Activated B cell treated with CpG ODN at 0.5 μM for 24 hours (primary cell): ENCODE measurements around the gene ZNF181. TPM values are rescaled to one million over a fixed set of nuclear protein-coding genes. Genes with fewer than 3 reads are reported as not detected.

Source experiments
- ATAC-seq: fragments of 200-7000 bp; cut with Tn5 transposase; one replicate; pipeline ENCODE4 v1.10.0; 2021; ENCODE audit warnings: low read depth, mild to moderate bottlenecking, moderate library complexity
- CTCF ChIA-PET: fragments of 350-600 bp; sonication (Branson Sonifier 250); formaldehyde crosslinking; loops from one replicate; lab custom pipeline; 2021; ENCODE audit warnings: antibody characterized with exemption; lab: Charles Lee
- POLR2A ChIA-PET: fragments of 350-600 bp; sonication (Branson Sonifier 250); formaldehyde crosslinking; loops from one replicate; lab custom pipeline; 2021; ENCODE audit warnings: antibody characterized with exemption; lab: Charles Lee
- DNase-seq: peaks from one replicate; pipeline ENCODE4 v3.0.0; 2022
- H3K27ac Mint-ChIP-seq: one replicate; pipeline ENCODE4 v1.8.0; 2020; ENCODE audit warnings: mixed read lengths
- H3K27me3 Mint-ChIP-seq: one replicate; pipeline ENCODE4 v1.8.0; 2021; ENCODE audit warnings: mixed read lengths
- H3K36me3 Mint-ChIP-seq: one replicate; pipeline ENCODE4 v1.8.0; 2021; ENCODE audit warnings: low read depth, mixed read lengths
- H3K4me1 Mint-ChIP-seq: one replicate; pipeline ENCODE4 v1.8.0; 2021; ENCODE audit warnings: mixed read lengths
- H3K4me3 Mint-ChIP-seq: one replicate; pipeline ENCODE4 v1.8.0; 2020; ENCODE audit warnings: mild to moderate bottlenecking, mixed read lengths
- H3K9me3 Mint-ChIP-seq: one replicate; pipeline ENCODE4 v1.8.0; 2020; ENCODE audit warnings: mixed read lengths
- CTCF ChIP-seq: fragments of 200-600 bp; IDR thresholded peaks from one replicate; pipeline ENCODE4 v1.8.0; 2022; ENCODE audit warnings: antibody characterized with exemption, mild to moderate bottlenecking
- intact Hi-C: fragments of 100-400 bp; cut with micrococcal nuclease; formaldehyde crosslinking; loops from one replicate; pipeline ENCODE4 v1.15.1; 2024
- total RNA-seq: library from RNA; stranded (reverse); gene quantifications from 2 replicates; pipeline ENCODE4 v1.2.3, GENCODE V29; 2022

The ZNF181 gene
- total RNA-seq, 1 donor from 2014 or later: 8.2 TPM

- CTCF ChIA-PET: no interaction called here
- no peaks in the 10 kb centered on the region for H3K9me3 Mint-ChIP-seq
These were observed 52.2 kb downstream of the ZNF181 start for GRCh38 chr19:34786236-34786635.

GRCh38 chr19:34787059-34787824 is 53.2 kb downstream of the ZNF181 start:
- Mint-ChIP-seq H3K27ac (no peak overlapping the region), H3K27me3 (peaks cover 13% of the 10 kb centered on the region), H3K36me3 (no peaks in the 10 kb centered on the region), H3K9me3 (no peaks in the 10 kb centered on the region), H3K4me3 (no peak overlapping the region), H3K4me1 (peaks cover 2% of the 10 kb centered on the region)
- no peak for ATAC-seq
- ChIA-PET CTCF (no interaction called here), POLR2A (no interaction called here)
- TF ChIP-seq CTCF: no peak
- intact Hi-C loops: no loop called here
- DNase-seq: no peak

More at GRCh38 chr19:34786236-34786635, 52.2 kb downstream of the ZNF181 start:
- DNase-seq (no peak), ATAC-seq (no peak)
- Mint-ChIP-seq H3K4me3 (no peak overlapping the region), H3K4me1 (peaks cover 2% of the 10 kb centered on the region), H3K27me3 (peaks cover 9% of the 10 kb centered on the region), H3K36me3 (no peaks in the 10 kb centered on the region), H3K27ac (no peak overlapping the region)
- POLR2A ChIA-PET: no interaction called here
- intact Hi-C loops: no loop called here
- TF ChIP-seq CTCF: no peak

GRCh38 chr19:34788074-34788473 is 54.0 kb downstream of the ZNF181 start:
- Mint-ChIP-seq H3K4me1 (peaks cover 2% of the 10 kb centered on the region), H3K36me3 (no peaks in the 10 kb centered on the region), H3K27me3 (peaks cover 14% of the 10 kb centered on the region), H3K27ac (no peak overlapping the region), H3K4me3 (no peak overlapping the region), H3K9me3 (no peaks in the 10 kb centered on the region)
- TF ChIP-seq CTCF: no peak
- intact Hi-C loops: no loop called here
- DNase-seq (no peak), ATAC-seq (no peak)
- ChIA-PET CTCF (no interaction called here), POLR2A (no interaction called here)

- DNase-seq (no peak), ATAC-seq (no peak)
- ChIA-PET CTCF (no interaction called here), POLR2A (no interaction called here)
- intact Hi-C loops: no loop called here
- Mint-ChIP-seq H3K27me3 (peaks cover 14% of the 10 kb centered on the region), H3K36me3 (peaks cover 2% of the 10 kb centered on the region), H3K9me3 (peaks cover 5% of the 10 kb centered on the region), H3K27ac (no peak overlapping the region), H3K4me3 (no peak overlapping the region), H3K4me1 (peaks cover 5% of the 10 kb centered on the region)
- TF ChIP-seq CTCF: no peak
These were observed 59.5 kb downstream of the ZNF181 start for GRCh38 chr19:34793565-34793964.

- ATAC-seq (no peak), DNase-seq (no peak)
- Mint-ChIP-seq H3K4me3 (no peak overlapping the region), H3K9me3 (peaks cover 8% of the 10 kb centered on the region), H3K27me3 (peaks cover 14% of the 10 kb centered on the region), H3K27ac (no peak overlapping the region), H3K36me3 (peaks cover 2% of the 10 kb centered on the region), H3K4me1 (peaks cover 5% of the 10 kb centered on the region)
- intact Hi-C loops: no loop called here
- ChIA-PET POLR2A (no interaction called here), CTCF (no interaction called here)
- no peak for TF ChIP-seq CTCF
These were observed 60.3 kb downstream of the ZNF181 start for GRCh38 chr19:34794066-34794960.
